ENCODE measurements around the gene PRKCZ. TPM values are rescaled to one million over a fixed set of nuclear protein-coding genes. Genes with fewer than 3 reads are reported as not detected.

PRKCZ gene
- total and polyA plus RNA-seq, 9 of the 15 experiments (the other 6 are each of a cell fraction or from before 2014, with no cell fraction given) = 0.07 to 3.1 (median 1.3) TPM

DNA sequence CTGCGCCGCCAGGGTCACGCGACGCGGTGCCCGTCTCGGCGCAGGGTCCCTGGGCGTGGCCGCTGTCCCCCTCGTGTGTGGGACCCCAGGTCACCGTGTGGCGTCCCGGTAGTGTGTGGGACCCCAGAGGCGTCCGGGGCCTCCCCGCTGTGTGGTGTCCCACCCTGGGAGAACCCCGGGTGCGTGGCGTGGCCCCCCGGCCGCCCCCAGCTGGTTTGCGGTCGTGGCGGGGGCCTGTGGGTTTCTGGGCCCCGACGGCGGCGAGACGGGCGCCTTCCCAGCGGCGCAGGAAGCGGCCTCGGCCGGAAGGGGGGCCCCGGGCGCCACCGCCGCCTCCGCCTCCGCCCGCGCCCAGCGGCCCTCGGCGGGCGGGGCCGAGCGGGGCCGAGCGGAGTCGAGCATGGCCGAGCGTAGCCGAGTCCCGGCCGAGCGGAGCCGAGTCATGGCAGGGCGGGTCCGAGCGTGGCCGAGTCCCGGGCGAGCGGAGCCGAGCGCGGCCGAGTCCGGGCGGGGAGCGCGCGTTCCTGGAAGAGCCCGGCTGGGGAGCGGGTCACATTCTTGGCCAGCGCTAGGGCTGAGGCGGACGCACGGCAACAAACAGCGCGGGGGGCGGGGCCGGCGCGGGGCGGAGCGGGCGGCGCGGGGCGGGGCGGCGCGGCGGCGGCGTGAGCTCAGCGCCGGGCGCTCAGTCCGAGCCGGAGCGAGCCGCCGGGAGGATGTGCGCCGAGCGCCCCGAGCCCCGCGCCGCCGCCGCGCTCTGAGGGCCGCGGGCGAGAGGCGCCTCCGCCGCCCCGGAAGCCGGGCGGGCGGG, 177.3 kb downstream of the PRKCZ start (continued):
- TF ChIP-seq, protein P1, sequence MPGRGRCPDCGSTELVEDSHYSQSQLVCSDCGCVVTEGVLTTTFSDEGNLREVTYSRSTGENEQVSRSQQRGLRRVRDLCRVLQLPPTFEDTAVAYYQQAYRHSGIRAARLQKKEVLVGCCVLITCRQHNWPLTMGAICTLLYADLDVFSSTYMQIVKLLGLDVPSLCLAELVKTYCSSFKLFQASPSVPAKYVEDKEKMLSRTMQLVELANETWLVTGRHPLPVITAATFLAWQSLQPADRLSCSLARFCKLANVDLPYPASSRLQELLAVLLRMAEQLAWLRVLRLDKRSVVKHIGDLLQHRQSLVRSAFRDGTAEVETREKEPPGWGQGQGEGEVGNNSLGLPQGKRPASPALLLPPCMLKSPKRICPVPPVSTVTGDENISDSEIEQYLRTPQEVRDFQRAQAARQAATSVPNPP (IDR thresholded peaks at IDR 0.05; ENCODE audit: borderline replicate concordance, insufficient read depth, insufficient read length) = no peak
- TF ChIP-seq NR2C2 (CRISPR knock-in tag; IDR thresholded peaks at IDR 0.05) (no peak), NR2C2 (tag; IDR thresholded peaks at IDR 0.05) (peak; percentile 56), ZBTB1 (CRISPR knock-in tag; IDR thresholded peaks at IDR 0.05; ENCODE audit: borderline replicate concordance, low read depth) (peak; percentile 94), FOXA1 (IDR thresholded peaks at IDR 0.05; ENCODE audit: borderline replicate concordance) (no peak), MTA2 (IDR thresholded peaks at IDR 0.05; ENCODE audit: low read depth) (no peak), SREBF2 (CRISPR knock-in tag; IDR thresholded peaks at IDR 0.05) (no peak), ZZZ3 (IDR thresholded peaks at IDR 0.05) (no peak), PTRF (tag; IDR thresholded peaks at IDR 0.05) (no peak), ZC3H4 (CRISPR knock-in tag; IDR thresholded peaks at IDR 0.05; ENCODE audit: borderline replicate concordance) (peak; percentile 73; the same call in 1 of the 2 replicates), DACH1 (IDR thresholded peaks at IDR 0.05; ENCODE audit: partially characterized antibody) (no peak), SETDB1 (IDR thresholded peaks at IDR 0.05; ENCODE audit: low read length) (no peak), MTA3 (IDR thresholded peaks at IDR 0.05; ENCODE audit: borderline replicate concordance) (peak; percentile 67), SUPT5H (IDR thresholded peaks at IDR 0.05) (peak; percentile 72), ZSCAN29 (IDR thresholded peaks at IDR 0.05) (0 out of 2 replicates have a peak, but pooled peaks have one; percentile 32), CC2D1A (IDR thresholded peaks at IDR 0.05) (no peak), GATA2 (CRISPR knock-in tag; IDR thresholded peaks at IDR 0.05) (no peak), CBFB (CRISPR knock-in tag; IDR thresholded peaks at IDR 0.05) (peak; percentile 82), PCBP2 (IDR thresholded peaks at IDR 0.05; ENCODE audit: low read depth, low read length, poor library complexity, severe bottlenecking) (no peak), POLR2B (IDR thresholded peaks at IDR 0.05; ENCODE audit: low read depth, partially characterized antibody) (peak; percentile 62), SIX5 (IDR thresholded peaks at IDR 0.05; ENCODE audit: borderline replicate concordance in 1 of 2, insufficient read depth in 1 of 2, low read depth in 1 of 2, low read length in 2 of 2) (no peak)
- TF ChIP-seq, protein P2, sequence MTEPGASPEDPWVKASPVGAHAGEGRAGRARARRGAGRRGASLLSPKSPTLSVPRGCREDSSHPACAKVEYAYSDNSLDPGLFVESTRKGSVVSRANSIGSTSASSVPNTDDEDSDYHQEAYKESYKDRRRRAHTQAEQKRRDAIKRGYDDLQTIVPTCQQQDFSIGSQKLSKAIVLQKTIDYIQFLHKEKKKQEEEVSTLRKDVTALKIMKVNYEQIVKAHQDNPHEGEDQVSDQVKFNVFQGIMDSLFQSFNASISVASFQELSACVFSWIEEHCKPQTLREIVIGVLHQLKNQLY (CRISPR knock-in tag; conservative IDR thresholded peaks at IDR 0.05) = no peak
- TF ChIP-seq, protein P3, sequence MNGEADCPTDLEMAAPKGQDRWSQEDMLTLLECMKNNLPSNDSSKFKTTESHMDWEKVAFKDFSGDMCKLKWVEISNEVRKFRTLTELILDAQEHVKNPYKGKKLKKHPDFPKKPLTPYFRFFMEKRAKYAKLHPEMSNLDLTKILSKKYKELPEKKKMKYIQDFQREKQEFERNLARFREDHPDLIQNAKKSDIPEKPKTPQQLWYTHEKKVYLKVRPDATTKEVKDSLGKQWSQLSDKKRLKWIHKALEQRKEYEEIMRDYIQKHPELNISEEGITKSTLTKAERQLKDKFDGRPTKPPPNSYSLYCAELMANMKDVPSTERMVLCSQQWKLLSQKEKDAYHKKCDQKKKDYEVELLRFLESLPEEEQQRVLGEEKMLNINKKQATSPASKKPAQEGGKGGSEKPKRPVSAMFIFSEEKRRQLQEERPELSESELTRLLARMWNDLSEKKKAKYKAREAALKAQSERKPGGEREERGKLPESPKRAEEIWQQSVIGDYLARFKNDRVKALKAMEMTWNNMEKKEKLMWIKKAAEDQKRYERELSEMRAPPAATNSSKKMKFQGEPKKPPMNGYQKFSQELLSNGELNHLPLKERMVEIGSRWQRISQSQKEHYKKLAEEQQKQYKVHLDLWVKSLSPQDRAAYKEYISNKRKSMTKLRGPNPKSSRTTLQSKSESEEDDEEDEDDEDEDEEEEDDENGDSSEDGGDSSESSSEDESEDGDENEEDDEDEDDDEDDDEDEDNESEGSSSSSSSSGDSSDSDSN (IDR thresholded peaks at IDR 0.05; ENCODE audit: borderline replicate concordance in 1 of 2, low read depth in 2 of 2, low read length in 2 of 2) = peak in 1 of 2 experiments; percentile 59; a peak in 1 of 4 replicates
- TF ChIP-seq, protein P4, sequence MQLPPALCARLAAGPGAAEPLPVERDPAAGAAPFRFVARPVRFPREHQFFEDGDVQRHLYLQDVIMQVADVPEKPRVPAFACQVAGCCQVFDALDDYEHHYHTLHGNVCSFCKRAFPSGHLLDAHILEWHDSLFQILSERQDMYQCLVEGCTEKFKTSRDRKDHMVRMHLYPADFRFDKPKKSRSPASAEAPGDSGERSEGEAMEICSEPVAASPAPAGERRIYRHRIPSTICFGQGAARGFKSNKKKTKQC (CRISPR knock-in tag; IDR thresholded peaks at IDR 0.05) = peak; percentile 57; the same call in 1 of the 2 replicates
